ENCODE measurements around the gene MTFR1L.

The MTFR1L gene

DNA sequence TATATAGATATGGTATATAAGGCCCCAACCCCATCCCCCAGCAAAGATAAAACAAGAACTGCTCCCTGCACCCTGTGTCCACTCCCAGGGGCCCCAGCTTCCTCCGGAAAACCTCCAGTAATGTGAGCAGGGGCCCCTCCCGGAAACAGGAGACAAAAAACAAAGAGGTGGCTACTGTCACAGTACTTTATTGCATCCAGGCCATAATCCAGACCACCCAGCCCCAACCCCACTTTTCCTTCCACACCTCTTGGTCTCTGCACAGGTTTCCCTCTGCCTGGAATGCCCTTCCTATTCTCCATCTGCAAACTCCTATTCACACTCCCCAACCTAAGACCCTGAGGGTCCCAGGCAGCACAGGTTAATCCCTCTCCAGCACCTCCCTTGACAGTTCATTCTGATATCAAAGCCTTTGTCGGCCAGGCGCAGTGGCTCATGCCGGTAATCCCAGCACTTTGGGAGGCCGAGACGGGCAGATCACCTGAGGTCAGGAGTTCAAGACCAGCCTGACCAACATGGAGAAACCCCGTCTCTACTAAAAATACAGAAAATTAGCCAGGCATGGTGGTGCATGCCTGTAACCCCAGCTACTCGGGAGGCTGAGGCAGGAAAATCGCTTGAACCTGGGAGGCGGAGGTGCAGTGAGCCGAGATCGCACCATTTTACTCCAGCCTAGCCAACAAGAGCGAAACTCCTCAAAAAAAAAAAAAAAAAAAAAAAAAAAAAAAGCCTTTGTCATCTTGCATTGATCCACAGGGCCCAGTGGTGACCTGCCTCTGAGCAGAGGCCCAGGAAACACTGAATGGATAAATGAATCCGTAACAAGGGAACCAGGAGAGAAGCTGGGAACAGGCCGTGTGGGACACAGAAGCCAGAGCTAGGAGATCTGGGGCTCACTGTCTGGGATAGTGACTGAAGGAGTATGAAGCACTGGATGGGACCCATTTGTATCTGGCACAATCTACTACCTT is 41.8 kb downstream of the MTFR1L start:
- DNase-seq (ENCODE audit: low read depth) = no peak

DNA sequence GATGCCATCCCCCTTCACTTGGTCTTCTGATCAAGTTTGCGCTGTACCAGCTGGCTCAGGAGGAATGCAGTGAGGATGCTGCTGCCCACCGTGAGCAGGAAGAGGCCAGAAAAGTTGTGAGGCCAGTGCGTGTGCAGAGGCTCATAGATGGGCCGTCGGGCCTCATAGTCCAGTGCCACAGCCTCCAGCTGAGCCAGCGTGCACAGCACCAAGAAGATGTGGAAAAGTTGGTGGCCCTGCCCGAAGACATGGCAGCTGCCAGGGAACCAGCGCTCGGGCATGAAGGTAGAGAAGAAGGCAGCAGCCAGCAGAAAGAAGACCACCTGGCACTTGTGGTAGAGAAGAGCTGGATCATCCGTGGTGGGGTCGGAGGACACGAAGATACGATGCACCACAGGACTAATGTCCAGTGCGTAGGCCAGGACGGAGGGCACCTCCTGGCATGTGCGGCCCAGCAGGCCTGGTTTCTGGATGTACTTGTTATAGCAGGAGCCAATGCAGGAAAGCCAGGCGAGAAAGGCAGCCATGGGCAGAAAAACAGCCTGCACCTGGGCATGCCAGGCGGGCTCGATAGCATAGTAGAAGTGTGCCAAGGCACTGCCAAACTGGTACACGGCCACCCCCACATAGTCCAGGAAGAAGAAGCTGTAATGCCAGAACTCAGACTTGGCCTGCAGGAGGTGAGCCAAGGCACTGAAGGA is 43.2 kb downstream of the MTFR1L start:
- DNase-seq (ENCODE audit: low read depth) = no peak

DNA sequence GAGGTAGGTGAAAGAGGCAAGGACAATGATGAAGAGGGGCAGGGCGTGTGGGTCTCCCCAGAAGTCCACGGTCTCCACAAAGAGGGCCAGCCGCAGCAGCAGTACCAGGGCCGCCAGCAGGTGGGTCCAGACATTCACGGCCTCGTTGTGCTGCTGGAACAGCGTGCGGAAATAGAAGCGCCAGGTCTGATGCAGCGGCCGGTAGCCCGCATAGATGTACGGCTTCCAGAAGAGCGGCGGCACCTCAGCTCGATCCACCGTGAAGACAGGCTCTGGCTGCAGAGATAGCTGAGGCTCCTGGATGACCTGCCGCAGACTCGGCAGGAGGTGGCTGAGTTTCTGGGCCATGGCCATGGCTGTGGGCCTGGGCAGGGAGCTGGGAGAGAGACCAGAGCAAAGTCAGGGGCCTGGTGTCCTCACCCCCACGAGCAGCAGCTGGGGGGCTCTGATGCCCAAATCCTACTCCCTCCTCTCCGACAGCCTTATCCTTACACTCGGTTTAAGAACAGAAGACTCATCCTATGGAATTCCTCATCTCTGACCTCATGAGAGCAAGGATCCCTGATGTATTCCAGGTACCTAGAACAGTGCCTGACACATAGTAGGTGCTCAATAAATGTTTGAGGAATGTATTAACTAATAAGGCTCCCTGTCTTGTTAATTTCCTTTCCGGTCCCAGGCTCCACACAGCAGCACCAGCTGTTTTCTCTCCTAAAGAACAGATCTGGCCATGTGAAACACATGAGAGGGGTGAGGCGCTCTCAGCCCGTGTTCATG is 43.9 kb downstream of the MTFR1L start:
- DNase-seq (ENCODE audit: low read depth) = no peak

DNA sequence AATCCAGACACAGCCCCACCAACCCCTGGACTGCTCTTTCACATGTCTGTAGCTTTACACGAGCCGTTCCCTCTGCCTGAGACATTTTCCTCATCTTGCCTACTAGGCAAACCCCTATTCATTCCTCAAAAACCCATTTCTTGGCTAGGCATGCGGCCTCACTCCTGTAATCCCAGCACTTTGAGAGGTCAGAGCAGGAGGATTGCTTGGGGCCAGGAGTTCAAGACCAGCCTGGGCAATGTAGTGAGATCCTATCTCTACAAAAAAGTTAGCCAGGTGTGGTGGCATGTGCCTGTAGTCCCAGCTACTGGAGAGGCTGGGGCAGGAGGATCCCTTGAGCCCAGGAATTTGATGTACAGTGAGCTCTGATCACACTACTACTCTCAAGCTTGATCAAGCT is 44.7 kb downstream of the MTFR1L start:
- DNase-seq (ENCODE audit: low read depth) = no peak

DNA sequence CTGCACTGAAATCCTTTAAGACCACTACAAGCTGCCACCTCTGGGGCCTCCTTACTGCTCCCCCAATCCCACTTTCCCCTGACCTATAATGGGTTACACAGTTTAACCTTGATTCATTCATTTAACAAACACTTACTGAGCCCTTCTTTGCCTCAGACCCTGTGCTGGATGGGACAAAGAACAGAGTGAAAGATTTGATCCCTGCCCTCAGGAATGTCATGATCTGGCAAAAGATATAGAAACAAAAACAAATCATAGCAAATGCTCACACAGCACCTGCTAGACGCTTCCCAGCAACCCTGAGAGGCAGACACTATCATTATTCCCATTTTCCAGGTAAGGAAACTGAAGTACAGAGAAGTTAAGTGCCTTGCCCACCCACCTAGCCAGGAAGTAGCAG is 46.5 kb downstream of the MTFR1L start:
- no peak for DNase-seq (ENCODE audit: low read depth)

DNA sequence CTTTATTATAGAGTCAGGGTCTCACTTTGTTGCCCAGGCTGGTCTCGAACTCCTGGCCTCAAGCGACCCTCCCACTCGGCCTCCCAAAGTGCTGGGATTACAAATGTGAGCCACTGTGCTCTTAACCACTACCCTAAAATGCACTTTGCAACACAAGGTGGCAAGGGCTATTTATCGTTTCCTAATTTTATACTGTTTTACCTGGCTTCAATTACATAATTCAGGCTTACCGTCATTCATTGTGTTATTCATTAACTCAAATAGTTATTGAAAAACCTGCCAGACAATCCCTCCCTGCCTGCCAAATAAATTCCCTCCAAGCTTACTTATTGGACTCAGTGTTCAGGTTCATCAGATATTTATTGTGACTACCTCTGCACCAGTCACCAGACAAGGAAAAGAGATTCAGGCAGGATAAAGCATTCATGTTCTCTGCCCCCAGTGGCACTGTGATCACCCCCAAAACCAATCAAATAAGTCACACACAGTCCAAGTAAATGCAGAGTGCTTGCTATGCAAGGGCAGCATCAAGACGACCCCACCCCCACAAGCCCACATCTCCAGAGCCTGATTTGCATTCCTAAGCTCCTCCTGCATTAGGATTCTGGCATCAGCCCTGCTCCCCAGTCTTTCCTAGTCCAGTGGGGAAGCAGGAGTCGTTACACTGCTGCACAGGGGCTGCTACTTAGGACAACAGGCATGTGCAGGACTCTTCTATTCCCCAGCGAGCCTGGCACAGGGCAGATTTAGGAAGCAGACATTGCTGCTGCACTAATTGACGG is 47.6 kb downstream of the MTFR1L start:
- DNase-seq (ENCODE audit: low read depth) = no peak

DNA sequence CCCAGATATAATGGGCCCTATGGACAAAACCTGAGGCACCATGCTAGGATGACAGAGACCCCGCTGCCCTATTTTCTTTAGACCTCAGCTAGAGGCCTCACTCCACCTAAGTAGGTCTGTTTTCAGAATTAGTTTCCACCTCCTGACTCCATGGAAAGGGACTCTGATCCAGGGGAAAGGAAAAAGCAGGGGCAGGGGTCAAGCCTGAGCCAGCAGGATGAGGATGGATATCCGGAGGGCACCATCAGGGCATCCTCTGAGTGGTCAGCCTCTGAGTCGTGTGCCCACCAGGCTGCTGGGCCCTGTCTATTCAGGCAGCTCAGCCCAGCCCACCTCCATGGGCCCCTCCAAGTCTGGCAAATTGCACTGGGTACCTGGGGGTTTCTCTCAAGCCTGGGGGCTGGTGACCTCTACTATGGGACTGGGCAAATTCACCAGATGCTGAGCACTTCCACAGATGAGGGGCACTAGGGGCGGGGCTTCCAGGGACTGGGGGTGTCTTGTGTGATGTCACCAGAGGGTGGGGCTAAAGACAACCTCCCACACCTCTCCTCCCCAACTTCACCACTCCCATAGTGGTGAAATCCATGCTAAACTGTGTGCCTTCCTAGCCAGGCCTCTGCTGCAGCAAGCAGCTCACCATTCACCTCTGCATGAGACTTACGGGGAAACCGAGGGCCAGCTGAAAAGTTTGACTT is 50.3 kb downstream of the MTFR1L start:
- DNase-seq (ENCODE audit: low read depth) = no peak

DNA sequence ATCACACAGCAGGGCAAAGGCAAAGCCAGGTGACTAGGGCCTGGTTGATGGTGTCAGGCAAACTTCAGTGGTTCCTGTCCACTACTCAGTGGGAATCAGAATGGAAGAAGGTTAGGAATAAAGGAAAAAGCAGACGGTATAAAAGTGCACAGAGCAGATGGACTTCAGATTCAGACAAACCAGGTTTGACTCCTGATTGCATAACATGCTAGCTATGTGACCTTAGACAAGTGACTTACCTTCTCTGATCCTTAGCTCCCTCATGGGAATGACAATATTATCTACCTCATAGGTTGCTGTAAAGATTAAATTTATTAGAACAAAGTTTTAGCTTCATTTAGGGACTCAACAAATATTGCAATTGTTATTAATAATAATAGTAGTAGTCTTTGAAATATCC is 50.9 kb downstream of the MTFR1L start:
- DNase-seq (ENCODE audit: low read depth) = no peak

DNA sequence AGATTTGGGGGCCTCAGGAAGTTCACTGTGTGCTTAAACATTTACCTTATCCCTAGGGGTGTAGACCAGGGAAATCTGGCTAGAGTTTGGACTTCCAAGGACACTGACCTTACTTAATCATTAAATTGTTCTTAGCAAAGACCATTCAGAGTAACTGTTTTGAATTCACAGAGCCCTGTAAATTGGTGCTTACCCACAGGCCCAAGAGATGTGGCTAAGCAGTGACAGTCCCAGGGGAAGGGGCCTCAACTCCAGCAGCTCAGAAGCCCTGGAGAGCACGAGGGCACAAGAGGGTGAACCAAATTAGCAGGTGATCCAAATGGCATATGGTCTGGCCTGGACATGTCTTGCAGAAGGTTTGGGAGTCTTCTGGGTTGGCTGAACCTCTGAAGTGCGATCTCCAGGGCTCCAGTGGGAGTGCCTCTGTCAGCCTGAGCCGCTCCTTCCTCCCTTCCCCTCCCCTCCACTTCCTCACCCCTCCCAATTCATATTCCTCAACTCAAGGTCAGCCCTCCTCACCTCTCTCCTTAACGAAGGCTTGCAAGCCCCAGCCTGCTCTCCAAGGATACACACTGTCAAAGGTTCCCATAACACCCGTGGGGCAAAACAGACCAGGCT is 51.4 kb downstream of the MTFR1L start:
- DNase-seq (ENCODE audit: low read depth) = no peak

DNA sequence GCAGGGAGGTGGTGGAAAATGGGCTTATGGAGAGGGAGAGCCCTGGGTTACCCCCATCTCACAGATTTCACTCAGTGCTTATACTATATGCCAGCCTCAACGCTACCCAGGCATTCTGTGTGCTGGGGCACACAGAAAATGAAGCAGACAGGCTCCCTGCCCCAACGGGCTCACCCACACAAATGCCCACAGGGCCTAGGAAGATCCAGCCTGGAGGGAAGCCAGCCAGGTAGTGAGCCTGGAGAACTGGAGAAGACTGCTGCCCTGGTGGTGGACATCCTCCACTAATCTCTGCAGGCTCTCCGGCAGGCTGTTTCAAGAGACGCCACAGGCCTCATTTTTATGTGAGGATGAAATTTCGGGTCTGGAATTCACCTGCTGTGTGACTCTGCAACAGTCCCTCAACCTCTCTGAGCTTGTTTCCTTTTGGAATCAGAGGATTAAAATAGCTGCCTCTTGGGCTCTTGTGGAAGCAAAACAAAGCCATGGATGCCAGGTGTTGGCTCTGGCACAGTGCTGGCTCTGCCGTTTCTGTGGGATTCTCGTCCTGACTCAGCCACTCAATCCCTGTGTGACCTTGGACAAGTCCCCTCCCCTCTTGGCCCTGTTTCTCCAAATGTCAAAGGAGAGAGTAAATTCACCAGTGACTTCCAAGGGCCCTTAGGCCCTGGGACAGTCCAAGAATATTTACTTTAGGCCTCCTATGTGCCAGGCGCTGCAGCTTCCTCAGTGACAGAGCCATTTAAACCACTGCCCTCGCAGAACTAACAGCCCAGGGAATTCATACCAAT is 52.1 kb downstream of the MTFR1L start:
- DNase-seq (ENCODE audit: low read depth) = no peak

DNA sequence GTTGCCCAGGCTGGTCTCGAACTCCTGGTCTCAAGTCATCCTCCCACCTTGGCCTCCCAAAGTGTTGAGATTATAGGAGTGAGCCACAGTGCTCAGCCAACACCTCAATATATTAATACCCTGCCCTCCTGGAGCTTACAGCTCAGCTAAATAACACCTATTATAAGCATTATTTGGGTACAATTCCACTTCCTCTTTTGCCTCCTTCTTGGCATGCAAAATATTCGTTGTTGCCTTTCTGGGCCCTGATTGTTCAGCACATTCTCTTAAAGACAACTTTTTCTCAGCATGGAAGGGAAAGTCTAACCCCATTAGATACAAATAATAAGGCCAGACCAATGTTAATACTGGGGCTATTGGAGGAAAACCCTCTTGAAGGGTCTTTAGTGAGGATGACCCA is 53.0 kb downstream of the MTFR1L start:
- no peak for DNase-seq (ENCODE audit: low read depth)

DNA sequence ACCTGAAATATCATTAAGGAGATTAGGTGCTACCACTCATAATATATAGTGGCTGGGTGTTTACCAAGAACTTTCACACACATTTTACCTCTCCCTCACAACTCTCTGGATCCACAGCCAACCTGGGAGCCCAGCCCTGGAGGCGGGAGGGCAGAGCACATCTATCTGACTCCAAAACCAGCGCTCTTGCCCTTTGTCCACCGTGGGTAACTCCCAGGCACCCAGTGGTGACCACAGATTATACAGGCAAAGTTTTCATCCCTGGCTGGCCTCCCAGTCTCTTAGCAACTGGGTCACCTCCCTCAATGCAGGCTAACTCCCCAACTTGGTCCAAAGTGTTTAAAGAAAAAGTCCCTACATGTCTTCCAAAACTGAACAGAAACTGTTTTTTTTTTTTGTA is 53.4 kb downstream of the MTFR1L start:
- no peak for DNase-seq (ENCODE audit: low read depth)

DNA sequence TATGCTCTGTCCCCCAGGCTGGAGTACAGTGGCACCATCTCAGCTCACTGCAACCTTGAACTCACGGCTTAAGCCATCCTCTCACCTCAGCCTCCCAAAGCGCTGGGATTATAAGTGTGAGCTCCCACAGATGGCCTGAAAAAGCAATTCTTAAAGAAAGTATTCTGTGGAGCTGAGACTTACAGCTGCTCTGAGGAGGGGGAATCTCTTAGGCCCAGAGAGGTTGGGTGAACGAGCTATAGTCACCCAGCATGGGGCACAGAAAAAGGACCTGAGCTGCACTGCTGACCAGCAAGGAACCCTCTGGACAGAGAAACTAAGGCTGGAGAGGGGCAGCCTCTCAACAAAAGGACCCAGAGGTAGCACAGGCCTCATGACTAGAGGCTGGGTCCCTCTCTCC is 54.5 kb downstream of the MTFR1L start:
- no peak for DNase-seq (ENCODE audit: low read depth)

DNA sequence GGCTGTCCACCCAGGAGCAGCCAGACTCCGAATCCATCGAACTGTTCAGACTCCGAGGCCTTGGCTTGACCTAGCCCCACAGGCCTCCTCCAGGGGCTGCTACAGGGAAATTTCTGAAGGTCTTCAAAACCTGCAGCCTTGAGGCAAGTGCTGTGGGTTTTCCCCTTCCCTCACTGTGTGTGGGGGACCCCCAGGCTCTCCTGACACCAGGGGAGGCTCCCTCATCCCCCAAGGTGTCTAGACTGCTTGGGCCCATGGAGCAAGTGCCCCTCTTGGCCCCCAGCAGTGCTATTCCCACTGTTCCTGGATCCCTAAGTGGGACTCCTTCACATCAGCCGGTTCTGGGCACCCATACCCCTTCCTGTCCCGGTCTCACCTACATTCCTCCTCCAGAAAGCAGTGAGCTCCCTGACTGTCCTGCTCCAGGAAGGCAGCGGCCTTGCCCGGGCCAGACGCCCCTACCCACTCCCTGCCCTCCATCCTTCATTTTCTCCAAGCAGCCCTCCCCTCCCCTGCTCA is 54.9 kb downstream of the MTFR1L start:
- DNase-seq (ENCODE audit: low read depth) = no peak

DNA sequence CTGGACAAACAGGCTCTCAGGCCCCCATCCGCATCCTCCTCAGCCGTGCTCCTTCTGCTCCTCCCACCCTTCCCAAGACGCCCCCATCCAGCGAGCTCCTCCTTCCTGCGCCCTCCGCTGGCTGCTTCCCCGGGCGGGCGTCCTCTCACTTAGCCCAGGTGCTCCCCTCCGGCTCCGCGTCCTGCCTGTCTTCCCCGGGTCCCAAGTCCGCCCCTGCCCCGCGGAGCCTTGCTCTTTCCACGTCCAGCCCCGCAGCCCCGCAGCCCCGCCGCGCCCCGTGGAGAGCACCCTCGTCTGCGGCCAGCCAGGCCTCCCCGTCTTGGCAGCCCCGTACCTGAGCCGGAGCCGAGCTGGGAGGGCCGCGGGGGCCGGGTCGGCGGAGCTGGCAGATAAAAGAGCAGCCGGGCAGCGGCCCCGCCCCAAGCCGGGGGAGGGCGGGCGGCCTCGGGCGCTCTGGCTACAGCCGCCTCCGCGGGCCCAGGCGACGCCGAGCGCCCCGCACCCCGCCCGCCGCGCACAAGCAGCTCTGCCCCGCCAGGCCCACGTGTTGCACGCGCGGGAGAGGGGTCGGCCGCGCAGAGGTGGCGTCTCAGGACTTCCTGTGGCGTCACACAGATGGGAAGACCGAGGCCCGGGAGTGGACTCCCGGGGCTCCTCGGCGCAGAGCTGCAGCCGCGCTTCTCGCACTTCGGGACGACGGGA is 55.6 kb downstream of the MTFR1L start, which contains the start of gene PAQR7:
Gene PAQR7, minus strand, starts transcription at position 555 of the 702 bp plus-strand sequence. CDS start 11,869 bp downstream, outside the sequence.
- peak; percentile 66 for DNase-seq (ENCODE audit: low read depth)

DNA sequence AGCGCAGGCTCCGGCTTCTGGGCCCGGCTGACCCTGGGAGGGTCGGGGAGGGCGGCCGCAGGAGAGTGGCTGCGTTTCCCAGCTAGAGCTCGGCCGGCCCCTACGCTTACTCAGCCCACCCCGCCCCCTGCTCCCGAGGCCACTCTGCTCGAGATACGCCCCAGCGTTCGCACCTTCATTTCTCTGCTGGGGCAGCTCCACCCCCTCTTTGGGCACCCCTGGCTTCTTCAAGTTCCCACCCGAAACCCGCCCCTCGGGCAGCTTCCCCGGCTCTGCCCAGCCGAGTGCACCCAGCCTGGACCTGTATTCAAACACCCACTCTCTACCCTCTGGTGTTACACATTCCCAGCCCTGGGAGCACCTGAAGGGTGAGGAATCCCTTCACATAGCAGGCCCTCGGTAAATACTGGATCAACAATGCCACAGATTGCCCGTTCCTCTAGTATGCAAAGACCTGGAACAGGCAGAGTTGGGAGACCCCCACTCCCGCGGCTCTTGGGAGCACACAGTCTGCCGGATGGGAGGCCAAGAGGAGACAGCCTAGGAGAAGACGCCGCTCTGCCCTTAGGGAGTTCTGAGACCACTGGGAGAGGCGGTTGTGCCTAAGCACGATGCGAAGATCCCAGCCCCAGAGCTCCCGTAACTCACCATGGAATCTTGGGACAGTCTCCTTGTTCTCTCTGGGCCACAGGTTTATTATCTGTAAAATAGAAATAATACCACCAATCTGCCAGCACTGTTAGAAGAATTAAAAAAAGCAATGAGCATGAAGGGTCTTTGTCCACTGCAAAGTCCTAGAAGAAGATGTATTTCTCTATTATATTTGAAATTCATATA is 56.3 kb downstream of the MTFR1L start:
- no peak for DNase-seq (ENCODE audit: low read depth)

DNA sequence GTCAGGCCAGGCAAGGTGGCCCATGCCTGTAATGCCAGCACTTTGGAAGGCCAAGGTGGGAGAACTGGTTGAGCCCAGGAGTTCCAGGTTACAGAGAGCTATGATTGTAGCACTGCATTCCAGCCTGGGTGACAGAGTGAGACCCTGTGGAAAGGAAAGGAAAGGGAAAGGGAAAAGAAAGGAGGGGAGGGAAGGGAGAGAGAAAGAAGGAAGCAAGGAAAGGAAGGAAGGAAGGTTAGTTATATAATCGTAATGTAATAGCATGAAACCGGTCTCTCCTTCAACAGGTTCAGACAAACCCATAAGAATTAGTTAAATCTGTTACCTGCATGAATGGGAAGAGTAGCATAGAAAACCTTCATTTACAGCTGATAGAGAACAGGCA is 56.9 kb downstream of the MTFR1L start:
- no peak for DNase-seq (ENCODE audit: low read depth)

DNA sequence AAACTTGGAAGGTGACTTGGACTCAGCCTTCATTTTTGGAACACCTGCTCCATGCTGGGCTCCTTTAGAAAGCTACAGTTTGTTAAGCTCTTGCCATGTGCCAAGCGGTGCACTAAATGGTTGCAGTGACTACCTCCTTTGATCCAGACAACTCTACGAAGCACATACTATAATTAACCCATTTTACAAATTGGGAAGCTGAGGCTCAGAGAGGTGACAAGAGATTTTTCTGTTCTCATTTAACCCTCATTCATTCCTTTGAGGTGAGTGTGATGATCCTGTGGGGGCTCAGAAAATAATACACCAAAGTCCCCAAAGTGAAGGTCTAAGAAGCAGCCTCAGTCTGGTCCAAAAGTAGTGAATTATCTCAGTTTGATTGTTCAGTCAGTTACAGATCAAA is 57.4 kb downstream of the MTFR1L start:
- no peak for DNase-seq (ENCODE audit: low read depth)
